GM10847 (cell line): ENCODE measurements around the gene CCDC182.

Experiments used
- POLR2A ChIP-seq: IDR thresholded peaks from 2 replicates; pipeline ENCODE4 v1.6.1; 2011; ENCODE audit not compliant: insufficient read length; ENCODE audit errors: extremely low read depth

Gene CCDC182

GRCh38 chr17:57747221-57748017 is 2.3 kb upstream of the CCDC182 start:
- TF ChIP-seq POLR2A: no peak

GRCh38 chr17:57746221-57746620 is 1.1 kb upstream of the CCDC182 start:
- TF ChIP-seq POLR2A: no peak

DNA sequence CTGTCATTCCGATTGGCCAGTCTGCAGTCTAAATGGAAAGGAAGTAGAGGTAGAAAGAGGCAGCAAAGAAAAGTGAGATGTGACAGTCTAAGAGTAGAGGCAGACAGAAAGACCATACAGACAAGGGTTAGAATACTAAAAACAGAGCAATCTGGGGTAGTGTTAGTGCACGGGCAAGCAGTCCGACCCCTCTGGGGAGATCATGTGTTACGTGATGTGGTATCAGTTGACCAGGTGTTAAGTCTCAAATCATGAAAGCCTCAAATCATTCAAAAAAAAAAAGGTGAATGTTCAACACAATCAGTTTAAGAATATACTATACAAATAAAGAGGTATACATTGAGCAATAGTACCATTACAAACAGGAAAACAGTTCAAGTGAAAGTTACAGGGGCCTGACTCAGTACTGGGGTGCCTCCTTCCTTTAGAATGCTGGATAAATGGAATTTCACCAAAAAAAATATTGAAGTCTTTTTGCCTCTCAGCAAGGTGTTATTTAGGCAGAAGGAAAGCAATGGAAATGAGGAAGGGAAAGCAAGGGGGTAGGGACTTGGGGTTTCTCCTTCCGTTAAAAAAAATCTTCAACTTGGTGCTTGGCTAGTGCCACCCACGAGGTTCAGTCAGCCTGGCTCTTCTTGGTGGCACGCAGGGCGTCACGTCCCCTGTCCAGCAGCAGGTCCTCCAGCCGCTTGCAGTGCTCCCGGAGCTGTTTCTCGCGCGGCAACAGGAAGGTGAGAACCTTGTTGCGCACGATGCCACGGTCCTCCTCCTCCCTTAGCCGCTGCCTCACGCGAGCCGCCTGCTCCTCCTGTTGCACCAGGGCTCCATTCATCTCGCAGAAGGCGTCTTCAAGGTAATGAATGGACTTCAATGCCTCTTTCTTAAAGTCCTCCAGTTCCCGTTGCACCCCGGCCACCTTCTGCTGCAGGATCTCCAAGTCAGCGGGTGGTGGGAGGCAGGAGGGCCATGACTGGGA is 616 bp downstream of the CCDC182 start:
- TF ChIP-seq POLR2A: no peak

- no peak for TF ChIP-seq POLR2A
These were observed 4.9 kb downstream of the CCDC182 start for GRCh38 chr17:57740235-57740528.

DNA sequence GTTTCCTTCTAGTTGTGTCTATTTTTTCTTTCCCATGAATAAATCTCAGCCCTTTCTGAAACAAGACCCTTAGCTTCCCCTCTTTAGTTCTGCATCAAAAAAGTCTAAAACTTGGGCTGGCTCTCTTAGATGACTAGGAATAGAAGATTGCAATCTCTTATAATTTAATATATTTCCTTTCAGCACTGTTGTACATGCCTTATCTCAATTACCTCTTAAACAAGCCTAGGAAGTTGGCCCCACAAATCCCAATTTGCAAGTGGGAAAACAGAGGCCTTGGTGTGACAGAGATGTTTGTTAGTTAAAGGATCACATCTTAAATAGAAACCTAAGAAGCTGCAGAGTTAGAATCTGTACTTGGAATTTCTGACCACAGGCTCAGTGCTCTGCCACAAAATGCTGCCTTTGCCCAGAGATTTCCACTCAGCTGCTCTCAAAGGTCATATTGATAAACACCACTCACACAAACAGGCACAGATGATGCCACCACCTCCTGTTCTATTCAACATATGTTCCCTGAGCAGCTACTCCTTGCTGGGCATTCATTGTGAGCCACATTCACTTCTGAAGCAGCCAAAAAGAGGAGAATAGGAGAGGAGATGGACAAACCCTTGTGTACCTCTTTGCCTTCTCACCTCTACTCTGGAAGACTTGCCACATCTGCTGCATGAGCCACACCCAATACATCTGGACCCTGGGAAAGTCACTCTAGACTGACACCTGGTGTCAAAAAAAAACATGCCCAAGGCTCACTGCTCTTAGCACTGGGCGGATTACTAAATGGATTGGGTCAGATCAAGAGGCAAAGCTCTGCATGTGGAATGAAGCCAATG is 5.5 kb downstream of the CCDC182 start:
- TF ChIP-seq POLR2A: no peak

- no peak for TF ChIP-seq POLR2A
These were observed 7.6 kb downstream of the CCDC182 start for GRCh38 chr17:57737450-57737849.

- no peak for TF ChIP-seq POLR2A
These were observed 9.4 kb downstream of the CCDC182 start for GRCh38 chr17:57735707-57736106.

GRCh38 chr17:57735230-57735629 is 9.9 kb downstream of the CCDC182 start:
- no peak for TF ChIP-seq POLR2A

DNA sequence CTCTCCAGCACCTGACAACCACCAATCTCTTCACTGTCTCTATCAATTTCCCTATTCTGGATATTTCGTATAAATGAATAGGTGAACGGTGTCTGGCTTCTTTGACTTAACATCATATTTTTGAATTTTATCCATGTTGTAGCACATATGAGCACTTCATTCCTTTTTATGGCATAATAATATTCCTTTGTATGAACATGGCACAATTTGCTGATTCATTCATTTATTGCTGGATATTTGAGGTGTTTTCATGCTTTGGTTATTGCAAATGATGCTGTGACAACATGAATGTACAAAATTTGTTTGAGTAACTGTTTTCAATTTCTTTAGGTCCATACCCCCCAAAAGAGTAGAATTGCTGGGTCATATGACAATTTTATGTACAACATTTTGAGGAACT is 12.0 kb downstream of the CCDC182 start:
- TF ChIP-seq POLR2A: no peak

DNA sequence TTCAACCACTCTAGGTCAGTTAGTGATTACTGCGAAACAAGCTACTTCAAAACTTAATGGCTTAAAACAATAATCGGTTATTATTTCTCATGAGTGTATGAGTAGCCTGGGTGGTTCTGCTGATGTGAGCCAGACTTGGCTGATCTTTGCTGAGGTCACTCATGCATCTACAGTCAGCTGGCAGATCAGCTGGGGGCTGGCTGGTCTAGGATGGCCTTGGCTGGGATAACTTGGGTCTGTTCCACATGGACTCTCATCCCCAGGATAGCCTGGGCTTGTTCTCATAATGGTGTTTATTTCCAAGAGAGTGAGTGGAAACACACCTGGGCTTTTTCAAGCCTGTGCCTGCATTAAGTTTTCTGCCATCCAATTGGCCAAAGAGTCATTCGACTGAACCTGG is 13.0 kb downstream of the CCDC182 start:
- no peak for TF ChIP-seq POLR2A

DNA sequence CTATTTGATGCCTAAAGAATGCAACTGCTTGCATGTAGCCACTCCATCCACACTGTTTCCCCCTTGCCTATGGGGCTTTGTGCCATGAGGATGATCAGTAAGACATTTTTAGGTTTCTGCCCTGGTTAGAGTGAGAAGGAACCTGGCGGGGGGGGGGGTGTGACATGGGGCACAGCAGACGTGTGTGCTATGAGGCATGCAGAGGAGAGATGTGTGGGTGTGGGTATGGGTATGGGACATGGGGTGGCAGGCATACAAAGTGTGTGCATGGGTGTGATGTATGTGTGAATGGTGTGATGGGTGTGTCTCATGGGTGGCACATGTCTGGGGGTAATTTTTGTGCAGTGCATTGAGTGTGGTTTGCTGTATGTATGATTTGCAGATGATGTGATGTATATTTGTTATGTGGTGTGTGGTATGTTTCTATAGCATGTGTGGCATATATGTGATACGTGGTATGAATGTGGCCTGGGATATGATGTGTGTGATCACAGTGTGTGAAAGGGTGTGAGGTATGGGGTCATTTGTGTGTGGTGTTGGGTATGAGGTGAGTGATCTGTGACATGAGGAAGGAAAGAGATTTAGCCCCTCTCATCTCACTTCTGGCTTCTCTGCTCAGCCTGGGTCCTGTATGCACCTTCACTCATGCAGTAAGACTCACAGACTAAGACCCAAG is 14.9 kb downstream of the CCDC182 start:
- no peak for TF ChIP-seq POLR2A

DNA sequence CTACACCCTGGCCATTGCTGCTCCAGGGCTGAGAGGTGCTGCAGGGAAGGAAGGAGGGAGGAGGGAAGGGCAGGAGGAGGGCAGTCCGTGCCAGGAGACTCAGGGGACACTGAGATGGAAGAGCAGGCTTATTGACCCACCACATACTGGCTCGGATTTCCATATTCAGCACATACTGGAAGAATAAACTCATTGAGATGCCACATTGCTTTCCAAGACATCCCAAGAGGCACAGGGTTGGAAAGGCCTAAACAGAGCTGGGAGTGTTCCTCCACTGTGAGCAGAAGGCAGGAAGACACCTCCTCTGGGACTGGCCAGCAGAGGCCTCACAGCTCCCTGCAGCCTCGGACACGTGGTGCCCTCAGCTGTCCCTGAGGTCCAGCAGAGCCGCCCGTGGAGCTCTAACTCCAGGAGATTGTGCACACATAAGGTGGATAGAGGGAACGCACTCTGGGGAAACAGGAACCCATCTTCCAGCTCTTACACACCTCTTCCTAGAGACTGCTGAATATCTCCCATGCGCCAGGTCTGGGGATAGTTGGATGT is 17.4 kb downstream of the CCDC182 start:
- TF ChIP-seq POLR2A: no peak

DNA sequence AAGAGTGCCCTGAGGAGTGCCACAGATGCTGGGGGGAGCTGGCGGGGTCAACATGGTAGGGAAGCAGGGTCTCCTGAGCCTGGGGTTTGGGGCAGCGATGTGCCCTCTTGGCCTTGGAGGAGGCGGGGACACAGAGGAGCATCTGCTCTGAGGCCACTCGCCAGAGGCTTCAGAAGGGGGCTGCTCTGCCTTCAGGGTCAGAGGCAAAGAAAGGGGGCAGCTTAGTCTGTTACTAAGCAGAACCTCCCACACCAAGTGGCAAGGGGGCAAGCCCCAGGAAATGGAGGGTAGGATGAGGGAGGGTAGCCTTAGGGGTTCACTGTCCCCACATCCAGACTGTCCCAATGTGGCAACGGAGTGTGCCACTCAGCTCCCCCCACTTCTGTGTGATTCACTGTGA is 18.3 kb downstream of the CCDC182 start:
- TF ChIP-seq POLR2A: no peak

GRCh38 chr17:57726213-57726790 is 18.8 kb downstream of the CCDC182 start:
- no peak for TF ChIP-seq POLR2A

DNA sequence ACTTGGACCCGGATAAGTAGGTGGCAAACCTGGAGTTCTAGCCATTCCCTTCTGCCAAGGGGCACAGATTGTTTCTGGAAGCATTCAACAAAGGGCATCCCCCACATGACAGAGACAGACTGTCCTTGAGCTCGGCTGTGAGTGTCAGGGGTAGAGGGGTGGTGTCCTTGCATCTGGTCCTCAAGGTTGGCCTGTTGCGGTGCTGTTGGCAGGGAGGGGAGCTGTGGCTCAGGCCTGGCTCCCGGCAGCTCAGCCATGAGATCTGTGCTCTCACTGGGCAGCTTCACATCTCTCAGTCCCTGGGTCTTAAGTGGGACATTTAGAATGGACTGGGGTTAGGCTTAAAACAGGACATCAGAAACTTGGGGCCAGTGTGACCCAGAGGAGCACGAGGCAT is 20.4 kb downstream of the CCDC182 start:
- TF ChIP-seq POLR2A: no peak
